MM.1S (cell line): ENCODE data around the gene DNAH10.

Experiments used
- EZH2 ChIP-seq: fragments of 300-600 bp; sonication (generic); optimal IDR thresholded peaks from 2 replicates; pipeline ENCODE3; 2017; ENCODE audit warnings: low read depth, mild to moderate bottlenecking, antibody characterized with exemption, low read length, mixed read lengths
- TF ChIP-seq, protein P1 (sequence below): fragments of 300-600 bp; sonication (generic); IDR thresholded peaks from 2 replicates; pipeline ENCODE4 v1.5.1; 2016; ENCODE audit warnings: antibody characterized with exemption, low read length, mixed read lengths

DNA sequence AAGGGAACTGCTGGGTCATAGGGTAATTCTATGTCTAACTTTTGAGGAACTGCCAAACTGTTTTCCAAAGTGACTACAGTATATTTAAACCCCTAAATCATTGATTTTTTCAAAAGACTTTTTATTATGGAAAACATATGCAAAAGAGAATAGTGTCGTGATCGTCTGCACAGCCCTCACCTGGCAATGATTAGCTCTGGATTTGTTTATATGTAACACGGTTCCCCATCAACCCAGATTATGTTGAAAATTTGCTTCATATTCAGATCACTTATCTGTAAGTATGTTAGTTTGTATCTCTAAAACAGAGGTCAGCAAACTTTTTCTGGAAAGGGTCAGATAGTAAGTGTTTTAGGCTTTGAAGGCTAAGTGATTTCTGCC is 157.9 kb downstream of the DNAH10 start:
- TF ChIP-seq, protein P1, sequence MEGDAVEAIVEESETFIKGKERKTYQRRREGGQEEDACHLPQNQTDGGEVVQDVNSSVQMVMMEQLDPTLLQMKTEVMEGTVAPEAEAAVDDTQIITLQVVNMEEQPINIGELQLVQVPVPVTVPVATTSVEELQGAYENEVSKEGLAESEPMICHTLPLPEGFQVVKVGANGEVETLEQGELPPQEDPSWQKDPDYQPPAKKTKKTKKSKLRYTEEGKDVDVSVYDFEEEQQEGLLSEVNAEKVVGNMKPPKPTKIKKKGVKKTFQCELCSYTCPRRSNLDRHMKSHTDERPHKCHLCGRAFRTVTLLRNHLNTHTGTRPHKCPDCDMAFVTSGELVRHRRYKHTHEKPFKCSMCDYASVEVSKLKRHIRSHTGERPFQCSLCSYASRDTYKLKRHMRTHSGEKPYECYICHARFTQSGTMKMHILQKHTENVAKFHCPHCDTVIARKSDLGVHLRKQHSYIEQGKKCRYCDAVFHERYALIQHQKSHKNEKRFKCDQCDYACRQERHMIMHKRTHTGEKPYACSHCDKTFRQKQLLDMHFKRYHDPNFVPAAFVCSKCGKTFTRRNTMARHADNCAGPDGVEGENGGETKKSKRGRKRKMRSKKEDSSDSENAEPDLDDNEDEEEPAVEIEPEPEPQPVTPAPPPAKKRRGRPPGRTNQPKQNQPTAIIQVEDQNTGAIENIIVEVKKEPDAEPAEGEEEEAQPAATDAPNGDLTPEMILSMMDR = no peak
- TF ChIP-seq EZH2 = no peak
